Smooth muscle cell (in vitro differentiated cells): ENCODE data around the gene RNU5D-1. TPM values are rescaled to one million over a fixed set of nuclear protein-coding genes. Genes with fewer than 3 reads are reported as not detected.

Experiments used
- DNase-seq: peaks from one replicate; lab custom pipeline; 2025; ENCODE audit not compliant: unreplicated experiment; lab: John Stamatoyannopoulos, UW
- H2AFZ ChIP-seq: fragments of 200-600 bp; sonication (generic); 2 replicates; pipeline ENCODE4 v1.6.0; 2016; ENCODE audit warnings: antibody characterized with exemption, low read depth, mild to moderate bottlenecking
- H3F3A ChIP-seq: fragments of 200-600 bp; sonication (generic); 2 replicates; pipeline ENCODE4 v1.6.0; 2017; ENCODE audit warnings: antibody characterized with exemption, low read depth
- H3K27ac ChIP-seq: fragments of 200-600 bp; sonication (generic); 2 replicates; pipeline ENCODE4 v1.5.1; 2016; ENCODE audit warnings: low read depth, mild to moderate bottlenecking
- H3K27me3 ChIP-seq: fragments of 200-600 bp; sonication (generic); 2 replicates; pipeline ENCODE4 v1.6.1; 2016; ENCODE audit warnings: low read depth, mild to moderate bottlenecking
- H3K36me3 ChIP-seq: fragments of 200-600 bp; sonication (generic); 2 replicates; pipeline ENCODE4 v1.5.1; 2016; ENCODE audit warnings: low read depth
- H3K4me1 ChIP-seq: fragments of 200-600 bp; sonication (generic); 2 replicates; pipeline ENCODE4 v1.5.1; 2016; ENCODE audit warnings: low read depth
- H3K4me2 ChIP-seq: fragments of 200-600 bp; sonication (generic); 2 replicates; pipeline ENCODE4 v1.6.0; 2016; ENCODE audit warnings: mild to moderate bottlenecking
- H3K4me3 ChIP-seq: fragments of 200-600 bp; sonication (generic); 2 replicates; pipeline ENCODE4 v1.5.1; 2016; ENCODE audit warnings: mild to moderate bottlenecking
- H3K79me2 ChIP-seq: fragments of 200-600 bp; sonication (generic); 2 replicates; pipeline ENCODE4 v1.6.0; 2016; ENCODE audit warnings: low read depth, mild to moderate bottlenecking
- H3K9ac ChIP-seq: fragments of 200-600 bp; sonication (generic); 2 replicates; pipeline ENCODE4 v1.6.0; 2016; ENCODE audit warnings: low read depth
- H3K9me3 ChIP-seq: fragments of 200-600 bp; sonication (generic); replicated peaks from 2 replicates; pipeline ENCODE4 v1.5.1; 2016; ENCODE audit warnings: low read depth
- H4K20me1 ChIP-seq: fragments of 200-600 bp; sonication (generic); 2 replicates; pipeline ENCODE4 v1.6.0; 2016; ENCODE audit warnings: low read depth
- CTCF ChIP-seq: fragments of 200-600 bp; sonication (generic); IDR thresholded peaks from 2 replicates; pipeline ENCODE4 v1.5.1; 2017; ENCODE audit warnings: borderline replicate concordance, mild to moderate bottlenecking, antibody characterized with exemption; ENCODE audit not compliant: insufficient read depth, poor library complexity, severe bottlenecking
- WGBS: methylation state at CpG from one replicate; pipeline ENCODE4 v1.1.7; 2016; ENCODE audit warnings: low lambda C conversion rate; 5-methylcytosine and 5-hydroxymethylcytosine counted together
- polyA plus RNA-seq: library from polyadenylated mRNA; unstranded; fragments of >200 nt; fragmentation: Nextera tagmentation; extraction: Ambion mirVana; gene quantifications from 2 replicates; pipeline ENCODE4 v1.2.1, GENCODE V29; 2016
- total RNA-seq: library from RNA; depleted of rRNA; stranded (reverse); fragments of >200 nt; gene quantifications from 2 replicates; pipeline ENCODE4 v1.2.3, GENCODE V29; 2014

RNU5D-1 gene
- total and polyA plus RNA-seq, 2 experiments from 2014 or later: not detected

DNA sequence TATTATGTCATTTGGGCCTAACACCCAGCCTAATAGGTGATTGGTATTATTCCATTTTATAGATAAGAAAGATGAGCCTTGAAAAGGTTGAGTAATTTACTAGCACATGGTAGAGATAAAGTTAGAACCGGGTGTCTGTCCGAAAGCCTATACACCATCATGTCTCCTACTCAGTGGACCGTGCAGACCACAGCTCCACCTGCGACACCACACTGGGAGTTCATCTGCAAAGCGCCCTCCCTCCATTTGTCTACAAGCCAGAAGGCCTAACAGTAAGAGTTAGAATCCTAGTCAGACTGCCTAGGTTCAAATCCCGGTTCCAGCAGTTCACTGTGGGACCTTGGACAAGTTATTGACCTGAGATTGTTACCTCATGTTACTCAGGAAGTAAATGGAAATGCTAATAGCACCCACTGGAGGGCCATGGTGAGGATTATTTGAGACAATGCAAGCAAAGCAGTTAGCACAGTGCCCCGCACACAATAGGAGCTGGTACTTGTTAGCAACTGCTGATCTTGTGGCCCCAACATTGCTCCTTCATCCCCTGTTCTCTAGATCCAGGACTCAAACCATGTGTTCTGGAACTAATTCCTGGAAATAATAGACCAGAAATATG, 36.0 kb downstream of the RNU5D-1 start:
- no peak for TF ChIP-seq CTCF
- no peak overlapping the region for H3K4me2 ChIP-seq
- no peak overlapping the region for H2AFZ ChIP-seq
- H3K36me3 ChIP-seq: no peaks in the 10 kb centered on the region
- H3K27ac ChIP-seq: no peak overlapping the region
- H4K20me1 ChIP-seq: no peaks in the 10 kb centered on the region
- no peaks in the 10 kb centered on the region for H3K9me3 ChIP-seq
- H3K4me1 ChIP-seq: no peaks in the 10 kb centered on the region
- no peaks in the 10 kb centered on the region for H3K27me3 ChIP-seq
- no peak overlapping the region for H3K9ac ChIP-seq
- no peak for DNase-seq
- no peaks in the 10 kb centered on the region for H3K79me2 ChIP-seq
- WGBS: 93% methylated on average over 7 of the region's 7 CpGs
- no peak overlapping the region for H3K4me3 ChIP-seq
- no peaks in the 10 kb centered on the region for H3F3A ChIP-seq

DNA sequence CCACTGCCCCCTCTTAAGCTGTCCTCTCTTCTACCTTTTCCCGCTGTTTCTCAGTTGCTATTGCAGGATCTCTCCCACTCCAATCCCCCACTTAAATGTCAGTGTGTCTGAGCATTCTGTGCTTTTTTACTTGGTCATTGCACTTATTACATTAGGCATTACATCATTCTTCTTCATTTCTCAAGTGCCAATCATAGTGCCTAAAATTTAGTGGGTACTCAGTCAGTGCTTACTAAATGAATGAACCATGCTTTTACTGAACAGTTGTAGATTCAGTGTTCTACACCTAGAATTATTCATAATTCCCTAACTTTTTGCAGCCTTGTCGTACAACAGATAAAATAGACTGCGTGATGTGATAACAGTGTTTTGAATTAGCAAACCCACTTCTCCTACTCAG, 37.1 kb downstream of the RNU5D-1 start:
- no peak for DNase-seq
- H3K79me2 ChIP-seq: no peaks in the 10 kb centered on the region
- no peak overlapping the region for H3K9ac ChIP-seq
- H4K20me1 ChIP-seq: no peaks in the 10 kb centered on the region
- no peak overlapping the region for H2AFZ ChIP-seq
- no peaks in the 10 kb centered on the region for H3K36me3 ChIP-seq
- no peaks in the 10 kb centered on the region for H3F3A ChIP-seq
- TF ChIP-seq CTCF: no peak
- H3K27ac ChIP-seq: no peak overlapping the region
- no peak overlapping the region for H3K4me3 ChIP-seq
- WGBS: 95% methylated on average over 3 of the region's 3 CpGs
- H3K9me3 ChIP-seq: no peaks in the 10 kb centered on the region
- H3K4me2 ChIP-seq: no peak overlapping the region
- no peaks in the 10 kb centered on the region for H3K4me1 ChIP-seq
- H3K27me3 ChIP-seq: no peaks in the 10 kb centered on the region

- H3K79me2 ChIP-seq: no peaks in the 10 kb centered on the region
- H2AFZ ChIP-seq: no peak overlapping the region
- H3K4me2 ChIP-seq: no peak overlapping the region
- WGBS: 95% methylated on average over 2 of the region's 2 CpGs
- H3K27me3 ChIP-seq: no peaks in the 10 kb centered on the region
- no peaks in the 10 kb centered on the region for H3F3A ChIP-seq
- no peaks in the 10 kb centered on the region for H3K36me3 ChIP-seq
- no peaks in the 10 kb centered on the region for H4K20me1 ChIP-seq
- no peaks in the 10 kb centered on the region for H3K9me3 ChIP-seq
- TF ChIP-seq CTCF: no peak
- no peak overlapping the region for H3K27ac ChIP-seq
- H3K4me1 ChIP-seq: no peaks in the 10 kb centered on the region
- no peak overlapping the region for H3K4me3 ChIP-seq
- no peak for DNase-seq
- no peak overlapping the region for H3K9ac ChIP-seq
Observed at GRCh38 chr1:44693159-44693558, 37.8 kb downstream of the RNU5D-1 start.

DNA sequence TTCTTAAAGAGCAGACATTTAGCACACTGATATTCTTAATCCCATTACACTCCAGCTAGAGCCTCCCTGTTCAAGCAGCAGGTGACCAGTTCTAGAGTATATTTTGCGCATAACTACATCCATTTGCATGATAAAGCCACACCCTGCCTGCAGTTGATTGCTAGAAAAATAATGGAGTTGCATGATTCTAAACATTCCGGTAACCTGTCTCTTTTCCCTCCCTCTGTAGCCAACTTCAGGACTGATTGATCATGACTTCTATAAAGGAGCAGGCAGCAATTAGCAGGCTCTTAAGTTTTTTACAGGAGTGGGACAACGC, 41.6 kb downstream of the RNU5D-1 start:
- Histone ChIP-seq H3K36me3 (no peaks in the 10 kb centered on the region), H3F3A (no peaks in the 10 kb centered on the region), H3K9ac (no peak overlapping the region), H3K79me2 (no peaks in the 10 kb centered on the region), H3K9me3 (no peaks in the 10 kb centered on the region), H4K20me1 (no peaks in the 10 kb centered on the region), H2AFZ (no peak overlapping the region), H3K4me2 (no peak overlapping the region), H3K27me3 (no peaks in the 10 kb centered on the region), H3K4me3 (no peak overlapping the region), H3K4me1 (no peaks in the 10 kb centered on the region), H3K27ac (no peak overlapping the region)
- no peak for TF ChIP-seq CTCF
- DNase-seq: no peak
- 81% methylated on average over 3 of the region's 3 CpGs for WGBS
